Panc1 (cell line): Measurements from ENCODE around the gene CYS1. TPM values are rescaled to one million over a fixed set of nuclear protein-coding genes. Genes with fewer than 3 reads are reported as not detected.

Experiments used
- ATAC-seq: fragments of 200-7000 bp; cut with Tn5 transposase; 2 replicates; pipeline ENCODE4 v1.9.1; 2020; ENCODE audit warnings: mild to moderate bottlenecking, moderate library complexity
- BruUV-seq: library from RNA; stranded (reverse); fragments of 400-500 nt; replicated peaks from 2 replicates; lab custom pipeline; 2021; lab: Mats Ljungman, UMichigan
- CTCF ChIA-PET: fragments of 300-600 bp; sonication (Branson Sonifier 250); formaldehyde crosslinking; loops from one replicate; lab custom pipeline; 2022; ENCODE audit warnings: antibody characterized with exemption; lab: Charles Lee
- POLR2A ChIA-PET: fragments of 300-600 bp; sonication (Branson Sonifier 250); formaldehyde crosslinking; loops from one replicate; lab custom pipeline; 2022; ENCODE audit warnings: antibody characterized with exemption; lab: Charles Lee
- DNase-seq: peaks from one replicate; pipeline ENCODE4 v3.0.0-alpha.2; 2010; ENCODE audit warnings: low read depth, low spot score
- H3K27ac ChIP-seq: 2 replicates; pipeline ENCODE4 v1.5.1; 2011; ENCODE audit warnings: mild to moderate bottlenecking, low read length, inconsistent platforms
- H3K27me3 ChIP-seq: fragments of 200-500 bp; sonication (Bioruptor generic); 2 replicates; pipeline ENCODE4 v1.6.0; 2014; ENCODE audit warnings: low read length, inconsistent platforms; ENCODE audit not compliant: control insufficient read depth, insufficient read depth
- H3K36me3 ChIP-seq: fragments of 200-500 bp; sonication (Bioruptor generic); 2 replicates; pipeline ENCODE4 v1.5.1; 2014; ENCODE audit warnings: inconsistent platforms, mild to moderate bottlenecking, low read length, moderate library complexity; ENCODE audit not compliant: control insufficient read depth, insufficient read depth
- H3K4me1 ChIP-seq: 2 replicates; pipeline ENCODE4 v1.5.1; 2011; ENCODE audit warnings: inconsistent platforms, mild to moderate bottlenecking, low read length, moderate library complexity; ENCODE audit not compliant: control insufficient read depth, insufficient read depth
- H3K4me3 ChIP-seq, 2 experiments: 2 replicates each; pipeline ENCODE4 v1.5.1; 2011 to 2012; ENCODE audit warnings: low read depth in 2 of 2, low read length in 2 of 2, mild to moderate bottlenecking in 2 of 2, inconsistent platforms in 1 of 2, moderate library complexity in 1 of 2
- H3K9me3 ChIP-seq: fragments of 200-500 bp; sonication (Bioruptor generic); 2 replicates; pipeline ENCODE4 v1.5.1; 2014; ENCODE audit warnings: low read depth, mild to moderate bottlenecking, inconsistent platforms, low read length, moderate library complexity; ENCODE audit not compliant: control insufficient read depth, insufficient read depth
- CTCF ChIP-seq: fragments of 450-650 bp; IDR thresholded peaks from 2 replicates; pipeline ENCODE4 v1.5.1; 2017; ENCODE audit warnings: mild to moderate bottlenecking
- POLR2AphosphoS5 ChIP-seq: IDR thresholded peaks from 2 replicates; pipeline ENCODE4 v1.6.1; 2012; ENCODE audit warnings: mild to moderate bottlenecking, low read depth, low read length, moderate library complexity
- REST ChIP-seq, 2 experiments: IDR thresholded peaks; 2 replicates each; pipeline ENCODE4 v1.6.1; 2011 to 2012; ENCODE audit warnings: low read depth in 2 of 2, control low read depth in 1 of 2, low read length in 1 of 2, mild to moderate bottlenecking in 1 of 2, moderate library complexity in 1 of 2; ENCODE audit not compliant: insufficient read depth in 1 of 2
- SIN3A ChIP-seq: IDR thresholded peaks from 2 replicates; pipeline ENCODE4 v1.6.1; 2012; ENCODE audit warnings: low read depth, mild to moderate bottlenecking, low read length, moderate library complexity, borderline replicate concordance; ENCODE audit not compliant: insufficient read depth
- TCF7L2 ChIP-seq: IDR thresholded peaks from 2 replicates; pipeline ENCODE4 v1.6.1; 2011; ENCODE audit warnings: mild to moderate bottlenecking, low read depth, low read length, inconsistent platforms
- in situ Hi-C: cut with HindIII; loops from 2 replicates; pipeline ENCODE4 v1.10.0; 2016; ENCODE audit warnings: low sequenced_read_pairs, low pct_unique_long_range_greater_than_20kb
- intact Hi-C: fragments of 100-400 bp; cut with micrococcal nuclease; formaldehyde crosslinking; loops from one replicate; pipeline ENCODE4 v1.10.0; 2022; ENCODE audit not compliant: unreplicated experiment
- total RNA-seq: library from RNA; stranded (reverse); gene quantifications from one replicate; pipeline ENCODE4 v1.2.1, GENCODE V29; 2021; ENCODE audit not compliant: unreplicated experiment

CYS1 gene
- total RNA-seq, 1 experiment from 2014 or later = 20.4 TPM

- CTCF ChIA-PET = interaction anchor here (0.6 to 1.2 kb wide), 2 partner anchors 11 to 13 kb away, joined by 5 to 7 read pairs; no protein-coding TSS in a partner anchor
- no TSS peak for BruUV-seq
- in situ Hi-C loops (no loop called here), intact Hi-C loops (no loop called here)
- Histone ChIP-seq H3K36me3 (no peaks in the 10 kb centered on the region), H3K9me3 (no peaks in the 10 kb centered on the region), H3K4me3 (no peak overlapping the region), H3K27me3 (no peaks in the 10 kb centered on the region), H3K4me1 (peaks cover 11% of the 10 kb centered on the region), H3K27ac (no peak overlapping the region)
- no peak for DNase-seq
- POLR2A ChIA-PET = interaction anchor here (0.5 to 0.6 kb wide), 2 partner anchors 39 to 803 kb away, joined by 3 to 5 read pairs; no protein-coding TSS in a partner anchor
- TF ChIP-seq TCF7L2 (no peak), POLR2AphosphoS5 (no peak), CTCF (no peak), REST (IDR thresholded peaks at IDR 0.05; ENCODE audit: insufficient read depth in 1 of 2, low read depth in 2 of 2, low read length in 1 of 2) (no peak), SIN3A (no peak)
- no peak for ATAC-seq
Observed at GRCh38 chr2:10085043-10085667, 4.9 kb upstream of the CYS1 start.

GRCh38 chr2:10084223-10084865, 4.1 kb upstream of the CYS1 start:
- no peak for TF ChIP-seq POLR2AphosphoS5
- no peak for TF ChIP-seq TCF7L2
- TF ChIP-seq CTCF = no peak
- no peak for TF ChIP-seq SIN3A
- TF ChIP-seq REST (IDR thresholded peaks at IDR 0.05; ENCODE audit: insufficient read depth in 1 of 2, low read depth in 2 of 2, low read length in 1 of 2) = no peak
- no peak overlapping the region for H3K4me3 ChIP-seq
- in situ Hi-C loops (no loop called here), intact Hi-C loops (no loop called here)
- ATAC-seq = no peak
- BruUV-seq = no TSS peak
- H3K27ac ChIP-seq = no peak overlapping the region
- peaks cover 11% of the 10 kb centered on the region for H3K4me1 ChIP-seq
- H3K36me3 ChIP-seq = no peaks in the 10 kb centered on the region
- POLR2A ChIA-PET = no interaction called here
- no peak for DNase-seq
- CTCF ChIA-PET = interaction anchor here (0.6 kb wide), 1 partner anchor 12 kb away, joined by 7 read pairs; no protein-coding TSS in a partner anchor
- H3K27me3 ChIP-seq = no peaks in the 10 kb centered on the region
- no peaks in the 10 kb centered on the region for H3K9me3 ChIP-seq
